Duodenal mucosa (tissue), 2 donors: ENCODE data around the gene PLD4.
"Not testable (repeated sequence)": the region's sequence is repeated elsewhere in the genome, so short reads cannot be mapped to it uniquely, and the experiment has no call there.

ENCODE experiments used
- H3K27ac ChIP-seq: one replicate; pipeline ENCODE4 v1.7.0; 2013; ENCODE audit warnings: low read depth, low read length
- H3K27me3 ChIP-seq, 2 donors: one replicate each; pipeline ENCODE4 v1.7.0; 2013; ENCODE audit warnings: low read length in 2 of 2, control low read depth in 1 of 2; ENCODE audit not compliant: insufficient read depth in 2 of 2, control insufficient read depth in 1 of 2
- H3K36me3 ChIP-seq, 2 donors: one replicate each; pipeline ENCODE4 v1.7.0; 2013; ENCODE audit warnings: low read length in 2 of 2, control low read depth in 1 of 2; ENCODE audit not compliant: insufficient read depth in 2 of 2, control insufficient read depth in 1 of 2
- H3K4me1 ChIP-seq, 2 donors: one replicate each; pipeline ENCODE4 v1.7.0; 2013; ENCODE audit warnings: low read length in 2 of 2, control low read depth in 1 of 2; ENCODE audit not compliant: insufficient read depth in 2 of 2, control insufficient read depth in 1 of 2
- H3K4me3 ChIP-seq, 2 donors: one replicate each; pipeline ENCODE4 v1.7.0; 2013; ENCODE audit warnings: low read length in 2 of 2, low read depth in 1 of 2
- H3K9ac ChIP-seq, 2 donors: one replicate each; pipeline ENCODE4 v1.7.0; 2013; ENCODE audit warnings: low read length in 2 of 2, low read depth in 1 of 2
- H3K9me3 ChIP-seq, 2 donors: one replicate each; pipeline ENCODE4 v1.7.0; 2013; ENCODE audit warnings: low read length in 2 of 2, control low read depth in 1 of 2; ENCODE audit not compliant: control insufficient read depth in 1 of 2

The PLD4 gene

DNA sequence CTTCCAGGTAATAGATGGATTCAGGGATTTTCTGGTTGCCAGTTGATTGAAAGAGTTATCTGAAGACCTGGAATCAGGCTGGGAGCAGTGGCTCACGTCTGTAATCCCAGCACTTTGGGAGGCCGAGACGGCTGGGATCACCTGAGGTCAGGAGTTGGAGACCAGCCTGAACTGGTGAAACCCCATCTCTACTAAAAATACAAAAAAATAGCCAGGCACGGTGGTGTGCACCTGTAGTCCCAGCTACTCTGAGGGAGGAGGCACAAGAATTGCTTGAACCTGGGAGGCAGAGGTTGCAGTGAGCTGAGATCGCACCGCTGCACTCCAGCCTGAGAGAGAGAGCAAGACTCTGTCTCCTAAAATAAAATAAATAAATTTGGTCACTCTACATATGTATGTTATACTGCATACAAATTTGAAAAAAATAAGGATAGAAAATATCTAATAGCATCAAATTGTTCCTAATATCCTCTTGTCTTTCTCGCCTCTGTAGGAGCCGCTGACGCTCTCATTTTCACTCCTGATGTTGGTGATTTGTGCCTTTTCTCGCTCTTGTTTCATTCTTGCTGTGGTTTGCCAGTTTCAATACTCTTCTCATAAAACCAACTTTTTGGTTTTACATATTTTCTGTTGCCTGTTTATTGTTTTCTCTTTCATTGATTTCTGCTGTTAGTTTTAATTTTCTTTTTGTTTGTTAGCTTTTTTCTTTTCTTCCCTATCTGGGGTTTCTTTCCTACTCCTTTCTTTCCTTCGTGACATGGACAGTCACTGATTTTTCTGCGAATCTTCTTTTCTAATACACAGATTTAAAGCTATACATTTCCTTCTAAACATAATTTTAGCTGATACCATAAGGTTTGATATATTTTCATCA is 23.8 kb upstream of the PLD4 start:
- Histone ChIP-seq H3K9ac (no peak overlapping the region), H3K36me3 (no peaks in the 10 kb centered on the region), H3K4me3 (no peak overlapping the region), H3K9me3 (no peaks in the 10 kb centered on the region), H3K27me3 (peaks cover 0 to 9% of the 10 kb centered on the region in 2 donors), H3K27ac (no peak overlapping the region), H3K4me1 (peaks cover 2 to 4% of the 10 kb centered on the region in 2 donors)

DNA sequence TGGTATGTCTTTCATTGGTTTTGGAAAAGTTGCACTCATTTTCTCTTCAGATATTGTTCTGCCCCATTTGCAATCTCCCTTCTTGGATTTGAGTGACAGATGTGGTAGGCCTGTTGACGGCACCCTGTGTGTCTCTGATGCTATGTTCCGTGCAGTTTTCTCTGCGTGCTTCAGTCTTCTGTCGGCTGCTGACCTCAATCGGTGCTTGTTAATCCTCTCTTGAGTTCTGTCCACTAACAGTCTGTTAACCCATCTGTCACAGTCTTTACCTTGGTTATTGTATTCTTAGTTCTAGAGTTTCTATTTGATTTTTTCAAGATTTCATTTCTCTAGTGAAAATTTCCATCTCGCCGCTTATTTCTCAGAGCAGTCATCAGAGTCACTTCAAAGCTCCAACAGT is 20.7 kb upstream of the PLD4 start:
- no peak overlapping the region for H3K4me3 ChIP-seq
- no peak overlapping the region for H3K27ac ChIP-seq
- H3K4me1 ChIP-seq = no peaks in the 10 kb centered on the region
- H3K36me3 ChIP-seq = no peaks in the 10 kb centered on the region
- H3K9ac ChIP-seq = no peak overlapping the region
- H3K27me3 ChIP-seq = peaks cover 0 to 9% of the 10 kb centered on the region in 2 donors
- no peaks in the 10 kb centered on the region for H3K9me3 ChIP-seq

DNA sequence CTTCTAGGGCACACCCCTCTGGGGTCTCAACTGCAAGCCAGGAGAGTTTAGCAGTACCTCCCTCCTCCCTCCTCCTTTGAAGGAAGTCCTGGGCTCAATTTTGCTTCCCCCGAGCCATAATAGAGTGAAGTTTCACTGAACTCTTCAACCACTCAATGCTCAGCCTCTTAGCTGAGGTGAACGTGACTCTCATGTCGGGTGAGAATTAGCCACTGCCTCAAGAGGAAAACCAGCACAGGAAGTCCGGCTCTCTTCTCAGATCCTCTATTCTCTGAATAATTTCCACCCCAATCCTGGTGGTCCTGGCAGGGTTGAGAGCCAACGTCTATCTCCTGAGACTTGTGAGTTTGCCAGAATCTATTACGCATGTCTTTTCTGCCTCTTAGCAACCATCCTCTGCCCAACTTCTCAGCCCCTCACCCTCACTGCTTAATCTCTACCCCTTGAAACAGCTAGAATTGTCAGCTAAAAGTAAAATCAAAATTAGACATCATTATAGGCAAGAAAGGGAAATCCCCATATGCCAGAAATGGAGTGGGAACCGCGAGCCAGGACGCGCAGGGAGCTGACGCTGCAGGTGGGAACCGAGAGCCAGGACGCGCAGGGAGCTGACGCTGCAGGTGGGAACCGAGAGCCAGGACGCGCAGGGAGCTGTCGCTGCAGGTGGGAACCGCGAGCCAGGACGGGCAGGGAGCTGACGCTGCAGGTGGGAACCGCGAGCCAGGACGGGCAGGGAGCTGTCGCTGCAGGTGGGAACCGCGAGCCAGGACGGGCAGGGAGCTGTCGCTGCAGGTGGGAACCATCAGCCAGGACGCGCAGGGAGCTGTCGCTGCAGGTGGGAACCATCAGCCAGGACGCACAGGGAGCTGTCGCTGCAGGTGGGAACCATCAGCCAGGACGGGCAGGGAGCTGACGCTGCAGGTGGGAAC is 19.8 kb upstream of the PLD4 start:
- not testable (repeated sequence) for H3K9me3 ChIP-seq, H3K36me3 ChIP-seq, H3K9ac ChIP-seq, H3K4me3 ChIP-seq, H3K27me3 ChIP-seq, H3K4me1 ChIP-seq, H3K27ac ChIP-seq

DNA sequence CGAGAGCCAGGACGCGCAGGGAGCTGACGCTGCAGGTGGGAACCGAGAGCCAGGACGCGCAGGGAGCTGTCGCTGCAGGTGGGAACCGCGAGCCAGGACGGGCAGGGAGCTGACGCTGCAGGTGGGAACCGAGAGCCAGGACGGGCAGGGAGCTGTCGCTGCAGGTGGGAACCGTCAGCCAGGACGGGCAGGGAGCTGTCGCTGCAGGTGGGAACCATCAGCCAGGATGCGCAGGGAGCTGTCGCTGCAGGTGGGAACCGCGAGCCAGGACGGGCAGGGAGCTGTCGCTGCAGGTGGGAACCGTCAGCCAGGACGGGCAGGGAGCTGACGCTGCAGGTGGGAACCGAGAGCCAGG is 19.1 kb upstream of the PLD4 start:
- H3K9me3 ChIP-seq, H3K9ac ChIP-seq, H3K36me3 ChIP-seq, H3K4me3 ChIP-seq, H3K4me1 ChIP-seq, H3K27ac ChIP-seq, H3K27me3 ChIP-seq: not testable (repeated sequence)

DNA sequence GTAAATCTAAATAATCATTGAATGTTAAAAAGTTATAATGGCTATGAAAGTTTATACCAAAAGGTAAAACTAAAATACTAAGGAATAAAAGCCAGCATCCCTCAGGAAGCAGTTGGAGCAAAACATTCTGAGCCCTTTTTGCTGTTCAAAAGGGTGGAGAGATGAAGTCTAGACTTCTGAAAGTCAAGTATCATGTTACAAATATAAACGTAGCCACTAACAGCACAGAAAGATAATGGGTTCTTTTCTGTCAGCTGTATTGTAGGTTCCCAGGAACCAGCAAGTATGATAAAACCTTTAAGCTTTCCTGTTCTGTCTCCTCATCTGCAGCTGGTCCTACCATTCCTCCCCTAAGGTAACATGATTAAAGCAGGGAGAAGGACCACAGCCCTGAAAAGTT is 16.4 kb upstream of the PLD4 start:
- no peaks in the 10 kb centered on the region for H3K4me1 ChIP-seq
- no peak overlapping the region for H3K4me3 ChIP-seq
- H3K27me3 ChIP-seq = peaks cover 8% of the 10 kb centered on the region in 2 donors
- H3K9ac ChIP-seq = no peak overlapping the region
- H3K36me3 ChIP-seq = no peaks in the 10 kb centered on the region
- H3K27ac ChIP-seq = no peak overlapping the region
- H3K9me3 ChIP-seq = no peaks in the 10 kb centered on the region

DNA sequence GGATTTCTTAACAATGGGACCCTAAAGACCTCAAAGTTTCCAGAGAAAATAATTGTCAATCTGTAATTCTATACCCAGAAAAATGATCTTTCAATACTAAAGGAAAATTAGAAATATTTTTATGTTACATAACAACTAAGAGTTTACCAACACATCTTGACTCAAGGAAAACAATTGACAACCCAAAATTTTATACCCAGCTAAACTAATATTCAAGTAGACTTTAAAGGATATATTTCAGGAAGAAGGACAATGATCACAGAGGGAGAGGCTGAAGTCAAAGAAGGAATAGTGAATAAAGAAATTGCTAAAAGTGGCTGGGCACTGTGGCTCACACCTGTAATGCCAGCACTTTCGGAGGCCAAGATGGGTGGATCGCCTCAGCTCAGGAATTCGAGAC is 12.6 kb upstream of the PLD4 start:
- H3K27ac ChIP-seq = no peak overlapping the region
- H3K27me3 ChIP-seq = peaks cover 0 to 10% of the 10 kb centered on the region in 2 donors
- H3K4me1 ChIP-seq = no peaks in the 10 kb centered on the region
- no peak overlapping the region for H3K4me3 ChIP-seq
- no peaks in the 10 kb centered on the region for H3K36me3 ChIP-seq
- no peaks in the 10 kb centered on the region for H3K9me3 ChIP-seq
- no peak overlapping the region for H3K9ac ChIP-seq

DNA sequence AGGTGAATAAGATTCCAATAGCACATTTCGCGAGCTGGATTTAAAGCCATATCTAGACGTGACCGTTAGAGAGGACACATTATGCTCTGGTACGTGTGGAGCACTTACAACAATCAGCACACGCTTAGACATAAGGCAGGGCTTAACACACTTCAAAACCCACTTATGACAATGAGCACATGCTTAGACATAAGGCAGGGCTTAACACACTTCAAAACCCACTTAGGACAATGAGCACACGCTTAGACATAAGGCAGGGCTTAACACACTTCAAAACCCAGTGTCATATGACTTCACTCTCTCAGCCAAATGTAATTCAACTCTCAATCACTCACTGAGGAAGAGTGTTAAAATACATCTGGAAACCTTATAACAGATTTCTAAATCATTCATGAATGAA is 11.2 kb upstream of the PLD4 start:
- Histone ChIP-seq H3K4me3 (no peak overlapping the region), H3K27me3 (peaks cover 0 to 10% of the 10 kb centered on the region in 2 donors), H3K9ac (no peak overlapping the region), H3K4me1 (no peaks in the 10 kb centered on the region), H3K9me3 (no peaks in the 10 kb centered on the region), H3K36me3 (no peaks in the 10 kb centered on the region), H3K27ac (no peak overlapping the region)

DNA sequence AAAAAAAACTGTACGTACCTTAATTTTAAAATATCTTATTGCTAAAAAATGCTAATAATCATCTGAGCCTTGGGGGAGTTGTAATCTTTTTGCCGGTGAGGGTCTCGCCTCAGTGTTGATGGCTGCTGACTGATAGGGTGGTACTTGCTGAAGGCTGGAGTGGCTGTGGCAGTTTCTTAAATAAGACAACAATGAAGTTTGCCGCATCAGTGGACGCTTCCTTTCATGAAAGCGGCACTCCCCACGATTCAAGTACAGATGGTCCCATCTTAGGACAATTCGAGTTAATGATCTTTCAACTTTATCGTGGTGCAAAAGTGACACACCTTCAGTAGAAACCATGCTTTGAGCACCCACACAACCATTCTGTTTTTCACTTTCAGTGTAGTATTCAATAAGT is 7.6 kb upstream of the PLD4 start:
- Histone ChIP-seq H3K27me3 (peaks cover 0 to 4% of the 10 kb centered on the region in 2 donors), H3K9me3 (no peaks in the 10 kb centered on the region), H3K4me3 (no peak overlapping the region), H3K4me1 (no peaks in the 10 kb centered on the region), H3K9ac (no peak overlapping the region), H3K27ac (no peak overlapping the region), H3K36me3 (no peaks in the 10 kb centered on the region)

DNA sequence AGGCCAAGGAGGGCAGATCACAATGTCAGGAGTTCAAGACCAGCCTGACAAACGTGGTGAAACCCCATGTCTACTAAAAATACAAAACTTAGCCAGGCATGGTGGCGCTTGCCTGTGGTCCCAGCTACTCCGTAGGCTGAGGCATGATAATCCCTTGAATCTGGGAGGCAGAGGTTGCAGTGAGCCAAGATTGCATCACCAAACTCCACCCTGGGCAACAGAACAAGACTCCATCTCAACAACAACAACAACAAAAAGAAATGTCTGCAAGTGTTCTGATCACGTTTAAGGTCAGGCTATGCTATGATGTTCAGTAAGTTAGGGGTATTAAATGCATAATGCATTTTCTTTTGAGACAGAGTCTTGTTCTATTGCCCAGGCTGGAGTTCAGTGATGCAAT is 6.7 kb upstream of the PLD4 start:
- H3K9me3 ChIP-seq = no peaks in the 10 kb centered on the region
- H3K4me1 ChIP-seq = no peaks in the 10 kb centered on the region
- H3K36me3 ChIP-seq = no peaks in the 10 kb centered on the region
- no peak overlapping the region for H3K4me3 ChIP-seq
- no peak overlapping the region for H3K27ac ChIP-seq
- peaks cover 0 to 4% of the 10 kb centered on the region in 2 donors for H3K27me3 ChIP-seq
- H3K9ac ChIP-seq = no peak overlapping the region
